DOHH2 (cell line): Measurements from ENCODE around the gene EPN2.

Experiments used
- EZH2phosphoT487 ChIP-seq: fragments of 200-600 bp; sonication (generic); IDR thresholded peaks from 2 replicates; pipeline ENCODE4 v1.6.1; 2017; ENCODE audit warnings: borderline replicate concordance, mild to moderate bottlenecking, antibody characterized with exemption, low read length, moderate library complexity, mixed read lengths
- TF ChIP-seq, protein P1 (sequence below): fragments of 200-600 bp; sonication (generic); IDR thresholded peaks from one replicate; pipeline ENCODE4 v1.5.1; 2014; ENCODE audit warnings: antibody characterized with exemption, mild to moderate bottlenecking, low read depth, low read length; ENCODE audit not compliant: poor library complexity, severe bottlenecking

DNA sequence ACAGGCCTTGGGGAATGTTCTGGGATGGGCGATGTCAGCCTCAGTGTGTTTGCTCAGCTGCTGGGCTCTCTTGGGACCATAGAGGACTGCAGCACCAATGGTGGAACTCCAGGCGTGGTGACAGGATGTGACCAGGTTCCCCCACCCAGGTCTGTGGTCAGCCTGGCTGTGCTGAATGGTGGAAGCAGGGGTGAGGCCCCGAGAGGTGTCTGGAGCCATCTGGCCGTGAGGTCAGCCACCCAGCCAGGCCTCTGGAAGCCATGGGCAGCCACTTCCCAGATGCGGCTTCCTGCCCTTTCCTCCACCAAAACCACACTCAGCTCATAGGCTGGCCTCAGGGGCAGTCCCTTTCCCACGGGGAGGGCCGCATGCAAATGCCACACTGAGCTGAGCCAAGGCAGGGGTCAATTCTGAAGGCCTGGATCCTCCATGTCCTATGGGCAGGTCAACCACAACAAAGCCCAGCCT is 133.4 kb downstream of the EPN2 start:
- TF ChIP-seq, protein P1, sequence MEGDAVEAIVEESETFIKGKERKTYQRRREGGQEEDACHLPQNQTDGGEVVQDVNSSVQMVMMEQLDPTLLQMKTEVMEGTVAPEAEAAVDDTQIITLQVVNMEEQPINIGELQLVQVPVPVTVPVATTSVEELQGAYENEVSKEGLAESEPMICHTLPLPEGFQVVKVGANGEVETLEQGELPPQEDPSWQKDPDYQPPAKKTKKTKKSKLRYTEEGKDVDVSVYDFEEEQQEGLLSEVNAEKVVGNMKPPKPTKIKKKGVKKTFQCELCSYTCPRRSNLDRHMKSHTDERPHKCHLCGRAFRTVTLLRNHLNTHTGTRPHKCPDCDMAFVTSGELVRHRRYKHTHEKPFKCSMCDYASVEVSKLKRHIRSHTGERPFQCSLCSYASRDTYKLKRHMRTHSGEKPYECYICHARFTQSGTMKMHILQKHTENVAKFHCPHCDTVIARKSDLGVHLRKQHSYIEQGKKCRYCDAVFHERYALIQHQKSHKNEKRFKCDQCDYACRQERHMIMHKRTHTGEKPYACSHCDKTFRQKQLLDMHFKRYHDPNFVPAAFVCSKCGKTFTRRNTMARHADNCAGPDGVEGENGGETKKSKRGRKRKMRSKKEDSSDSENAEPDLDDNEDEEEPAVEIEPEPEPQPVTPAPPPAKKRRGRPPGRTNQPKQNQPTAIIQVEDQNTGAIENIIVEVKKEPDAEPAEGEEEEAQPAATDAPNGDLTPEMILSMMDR = no peak
- no peak for TF ChIP-seq EZH2phosphoT487
